Head of caudate nucleus (tissue), 42 donors: Measurements from ENCODE around the gene JRKL.
A peak's percentile ranks its signal among the peaks of the same experiment; 100 is the strongest.
"Not testable (repeated sequence)": the region's sequence is repeated elsewhere in the genome, so short reads cannot be mapped to it uniquely, and the experiment has no call there.

Source experiments
- DNase-seq, 42 donors: peaks; one replicate each; pipeline versions ENCODE4 v3.0.0 to v3.0.0-alpha.2; 2020 to 2021; ENCODE audit warnings: mixed read lengths in 7 of 42
- intact Hi-C: fragments of 100-400 bp; cut with DNase I; formaldehyde crosslinking; loops from one replicate; pipeline ENCODE4 v1.15.0; 2022

Gene JRKL

GRCh38 chr11:96390488-96390792 is 627 bp downstream of the JRKL start:
- intact Hi-C loops = loop anchor here (10.0 kb wide), 1 partner anchor 556 kb away; no protein-coding TSS in a partner anchor
- peak in 1 of 42 donors; percentile 15 for DNase-seq

- no peak for DNase-seq
- intact Hi-C loops = loop anchor here (10.0 kb wide), 1 partner anchor 557 kb away; no protein-coding TSS in a partner anchor
Measured at GRCh38 chr11:96391698-96392307, 2.0 kb downstream of the JRKL start.

GRCh38 chr11:96393753-96394348 is 4.0 kb downstream of the JRKL start:
- peak in 11 of 42 donors; percentile 7 to 55 (median 17) for DNase-seq
- intact Hi-C loops = loop anchor here (10.0 kb wide), 1 partner anchor 559 kb away; no protein-coding TSS in a partner anchor

GRCh38 chr11:96394773-96395172 is 5.0 kb downstream of the JRKL start:
- intact Hi-C loops = loop anchor here (10.0 kb wide), 1 partner anchor 560 kb away; no protein-coding TSS in a partner anchor
- no peak for DNase-seq

GRCh38 chr11:96396637-96397036 is 6.8 kb downstream of the JRKL start:
- no peak for DNase-seq
- intact Hi-C loops = loop anchor here (10.0 kb wide), 1 partner anchor 562 kb away; no protein-coding TSS in a partner anchor

- no peak for DNase-seq
- intact Hi-C loops = loop anchor here (10.0 kb wide), 1 partner anchor 563 kb away; no protein-coding TSS in a partner anchor
Measured at GRCh38 chr11:96397863-96398262, 8.1 kb downstream of the JRKL start.

GRCh38 chr11:96400697-96401096 is 10.9 kb downstream of the JRKL start:
- intact Hi-C loops = no loop called here
- no peak for DNase-seq

- intact Hi-C loops, DNase-seq: not testable (repeated sequence)
Measured at GRCh38 chr11:96411412-96411811, 21.6 kb downstream of the JRKL start.

- intact Hi-C loops = no loop called here
- no peak for DNase-seq
Measured at GRCh38 chr11:96412761-96413381, 23.1 kb downstream of the JRKL start.

GRCh38 chr11:96413408-96413807 is 23.6 kb downstream of the JRKL start:
- DNase-seq = no peak
- intact Hi-C loops = no loop called here

GRCh38 chr11:96424693-96425092 is 34.9 kb downstream of the JRKL start:
- intact Hi-C loops = no loop called here
- DNase-seq = no peak

- DNase-seq = no peak
- intact Hi-C loops = no loop called here
Measured at GRCh38 chr11:96430668-96431067, 40.9 kb downstream of the JRKL start.

GRCh38 chr11:96432654-96433053 is 42.8 kb downstream of the JRKL start:
- DNase-seq, intact Hi-C loops: not testable (repeated sequence)
